ENCODE measurements around the gene BEND2.

- no peak for TF ChIP-seq PPARA (CRISPR knock-in tag; IDR thresholded peaks at IDR 0.05; ENCODE audit: borderline replicate concordance)
- TF ChIP-seq PATZ1 (CRISPR knock-in tag; IDR thresholded peaks at IDR 0.05; ENCODE audit: borderline replicate concordance), result no peak
- TF ChIP-seq, protein P1, sequence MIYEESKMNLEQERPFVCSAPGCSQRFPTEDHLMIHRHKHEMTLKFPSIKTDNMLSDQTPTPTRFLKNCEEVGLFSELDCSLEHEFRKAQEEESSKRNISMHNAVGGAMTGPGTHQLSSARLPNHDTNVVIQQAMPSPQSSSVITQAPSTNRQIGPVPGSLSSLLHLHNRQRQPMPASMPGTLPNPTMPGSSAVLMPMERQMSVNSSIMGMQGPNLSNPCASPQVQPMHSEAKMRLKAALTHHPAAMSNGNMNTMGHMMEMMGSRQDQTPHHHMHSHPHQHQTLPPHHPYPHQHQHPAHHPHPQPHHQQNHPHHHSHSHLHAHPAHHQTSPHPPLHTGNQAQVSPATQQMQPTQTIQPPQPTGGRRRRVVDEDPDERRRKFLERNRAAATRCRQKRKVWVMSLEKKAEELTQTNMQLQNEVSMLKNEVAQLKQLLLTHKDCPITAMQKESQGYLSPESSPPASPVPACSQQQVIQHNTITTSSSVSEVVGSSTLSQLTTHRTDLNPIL (CRISPR knock-in tag; IDR thresholded peaks at IDR 0.05; ENCODE audit: low read depth), result no peak
- TF ChIP-seq TOX (CRISPR knock-in tag; IDR thresholded peaks at IDR 0.05; ENCODE audit: borderline replicate concordance), result no peak
Observed at GRCh38 chrX:18160369-18160768, 60.3 kb downstream of the BEND2 start.
